Measurements from ENCODE around the gene OTUD3.
"Not testable (repeated sequence)": the region's sequence is repeated elsewhere in the genome, so short reads cannot be mapped to it uniquely, and the experiment has no call there.

DNA sequence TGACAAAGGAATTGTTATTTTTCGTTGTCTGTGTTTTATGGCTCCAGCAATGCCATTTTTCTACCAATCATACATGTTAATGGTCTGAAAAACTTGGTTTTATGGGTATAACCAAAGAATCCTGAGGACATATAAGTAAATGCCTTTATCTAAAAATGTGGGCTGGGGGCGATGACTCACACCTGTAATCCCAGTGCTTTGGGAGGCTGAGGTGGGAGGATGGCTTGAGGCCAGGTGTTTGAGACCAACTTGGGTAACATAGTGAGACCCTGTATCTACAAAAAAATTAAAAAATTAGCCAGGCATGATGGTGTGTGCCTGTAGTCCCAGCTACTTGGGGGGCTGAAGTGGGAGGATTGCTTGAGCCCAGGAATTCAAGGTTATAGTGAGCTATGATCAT, 12.7 kb upstream of the OTUD3 start:
- TF ChIP-seq POLR2A (IDR thresholded peaks at IDR 0.05) = not testable (repeated sequence)
- TF ChIP-seq, protein P1, sequence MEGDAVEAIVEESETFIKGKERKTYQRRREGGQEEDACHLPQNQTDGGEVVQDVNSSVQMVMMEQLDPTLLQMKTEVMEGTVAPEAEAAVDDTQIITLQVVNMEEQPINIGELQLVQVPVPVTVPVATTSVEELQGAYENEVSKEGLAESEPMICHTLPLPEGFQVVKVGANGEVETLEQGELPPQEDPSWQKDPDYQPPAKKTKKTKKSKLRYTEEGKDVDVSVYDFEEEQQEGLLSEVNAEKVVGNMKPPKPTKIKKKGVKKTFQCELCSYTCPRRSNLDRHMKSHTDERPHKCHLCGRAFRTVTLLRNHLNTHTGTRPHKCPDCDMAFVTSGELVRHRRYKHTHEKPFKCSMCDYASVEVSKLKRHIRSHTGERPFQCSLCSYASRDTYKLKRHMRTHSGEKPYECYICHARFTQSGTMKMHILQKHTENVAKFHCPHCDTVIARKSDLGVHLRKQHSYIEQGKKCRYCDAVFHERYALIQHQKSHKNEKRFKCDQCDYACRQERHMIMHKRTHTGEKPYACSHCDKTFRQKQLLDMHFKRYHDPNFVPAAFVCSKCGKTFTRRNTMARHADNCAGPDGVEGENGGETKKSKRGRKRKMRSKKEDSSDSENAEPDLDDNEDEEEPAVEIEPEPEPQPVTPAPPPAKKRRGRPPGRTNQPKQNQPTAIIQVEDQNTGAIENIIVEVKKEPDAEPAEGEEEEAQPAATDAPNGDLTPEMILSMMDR (IDR thresholded peaks at IDR 0.05) = not testable (repeated sequence)
